Breast epithelium (tissue), 3 donors: ENCODE measurements around the gene TNFAIP3.

Source experiments
- CTCF ChIP-seq, 3 donors: fragments of 450-650 bp; IDR thresholded peaks; one replicate each; pipeline ENCODE4 v1.5.1; 2016 to 2017; ENCODE audit warnings: antibody characterized with exemption in 3 of 3, mild to moderate bottlenecking in 3 of 3, moderate library complexity in 3 of 3
- POLR2A ChIP-seq: fragments of 450-650 bp; IDR thresholded peaks from one replicate; pipeline ENCODE4 v1.6.1; 2016; ENCODE audit warnings: antibody characterized with exemption, mild to moderate bottlenecking, moderate library complexity
- POLR2AphosphoS5 ChIP-seq, 3 donors: sonication (generic); formaldehyde crosslinking; IDR thresholded peaks; one replicate each; pipeline ENCODE4 v1.6.1; 2017; ENCODE audit warnings: antibody characterized with exemption in 3 of 3

GRCh38 chr6:137910424-137910834, 43.4 kb downstream of the TNFAIP3 start:
- TF ChIP-seq CTCF (IDR thresholded peaks at IDR 0.05), result no peak
- TF ChIP-seq POLR2A, result no peak
- no peak for TF ChIP-seq POLR2AphosphoS5 (IDR thresholded peaks at IDR 0.05)
